Type B pancreatic cell (in vitro differentiated cells): ENCODE data around the gene KIFC1. TPM values are rescaled to one million over a fixed set of nuclear protein-coding genes. Genes with fewer than 3 reads are reported as not detected.

Source experiments
- DNase-seq: peaks from one replicate; pipeline ENCODE4 v3.0.0; 2021; ENCODE audit warnings: mixed read lengths; ENCODE audit not compliant: unreplicated experiment; ENCODE audit errors: extremely low spot score
- H3K27ac Mint-ChIP-seq: 2 replicates; pipeline ENCODE4 v1.8.0; 2021; ENCODE audit warnings: mild to moderate bottlenecking, mixed read lengths
- H3K27me3 Mint-ChIP-seq: 2 replicates; pipeline ENCODE4 v1.8.0; 2021; ENCODE audit warnings: mixed read lengths
- H3K36me3 Mint-ChIP-seq: 2 replicates; pipeline ENCODE4 v1.8.0; 2021; ENCODE audit warnings: mixed read lengths
- H3K4me1 Mint-ChIP-seq: one replicate; pipeline ENCODE4 v1.8.0; 2021; ENCODE audit warnings: mixed read lengths; ENCODE audit not compliant: unreplicated experiment
- H3K4me3 Mint-ChIP-seq: 2 replicates; pipeline ENCODE4 v1.8.0; 2021; ENCODE audit warnings: mild to moderate bottlenecking, mixed read lengths
- H3K9me3 Mint-ChIP-seq: 2 replicates; pipeline ENCODE4 v1.8.0; 2021; ENCODE audit warnings: mixed read lengths
- total RNA-seq: library from RNA; stranded (reverse); gene quantifications from 2 replicates; pipeline ENCODE4 v1.2.1, GENCODE V29; 2021; ENCODE audit warnings: low replicate concordance
- TF ChIP-seq, protein P1 (sequence below): fragments of 200-600 bp; sonication (generic); conservative IDR thresholded peaks from 2 replicates; pipeline ENCODE4 v1.5.0; 2021; ENCODE audit warnings: antibody characterized with exemption, mild to moderate bottlenecking

KIFC1 gene
- total RNA-seq, 1 donor from 2014 or later, result 67.7 TPM

DNA sequence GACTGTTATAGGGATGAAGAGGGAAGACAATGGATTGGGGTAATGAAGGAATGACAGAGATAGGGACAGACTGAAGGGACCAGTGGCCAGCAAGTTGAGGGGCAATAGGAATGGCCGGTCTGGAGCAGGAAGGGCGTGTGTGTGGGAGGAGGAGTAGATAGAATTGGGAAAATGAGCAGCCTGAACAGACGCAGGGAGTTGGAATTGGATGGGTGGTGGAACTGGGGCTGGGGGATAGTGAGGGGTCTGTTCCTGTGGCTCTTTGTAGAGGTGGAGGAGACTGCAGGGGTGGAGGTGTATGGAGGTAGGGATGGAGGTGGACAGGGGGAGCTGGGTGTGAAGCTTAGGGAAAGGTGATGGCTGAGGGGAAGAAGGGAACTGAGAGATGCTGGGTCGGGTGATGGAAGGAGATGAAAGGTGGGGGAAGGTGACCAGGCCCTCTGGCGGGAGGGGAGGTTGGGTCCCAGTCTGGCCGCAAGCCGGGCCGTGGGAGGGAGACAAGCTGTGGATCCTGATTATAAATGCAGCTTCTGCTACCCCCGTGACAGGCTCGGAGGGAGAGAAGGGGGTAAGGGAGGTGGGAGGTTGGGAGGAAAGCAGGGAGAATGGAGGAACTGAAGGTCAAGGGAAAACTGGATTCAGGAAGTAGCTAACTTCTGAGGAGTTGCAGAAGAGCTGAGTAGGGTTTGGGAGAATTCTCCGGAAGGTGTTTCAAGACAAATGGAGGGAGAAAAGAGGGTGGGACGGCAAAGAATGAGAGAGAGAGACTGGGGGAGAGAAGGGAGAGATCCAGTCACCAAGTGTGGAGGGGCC, 33.4 kb downstream of the KIFC1 start:
- H3K27me3 Mint-ChIP-seq, result peaks cover 4% of the 10 kb centered on the region
- H3K9me3 Mint-ChIP-seq, result no peaks in the 10 kb centered on the region
- H3K27ac Mint-ChIP-seq, result peak overlapping the region; percentile 96
- H3K36me3 Mint-ChIP-seq, result peaks cover 13% of the 10 kb centered on the region
- no peak for DNase-seq
- TF ChIP-seq, protein P1, sequence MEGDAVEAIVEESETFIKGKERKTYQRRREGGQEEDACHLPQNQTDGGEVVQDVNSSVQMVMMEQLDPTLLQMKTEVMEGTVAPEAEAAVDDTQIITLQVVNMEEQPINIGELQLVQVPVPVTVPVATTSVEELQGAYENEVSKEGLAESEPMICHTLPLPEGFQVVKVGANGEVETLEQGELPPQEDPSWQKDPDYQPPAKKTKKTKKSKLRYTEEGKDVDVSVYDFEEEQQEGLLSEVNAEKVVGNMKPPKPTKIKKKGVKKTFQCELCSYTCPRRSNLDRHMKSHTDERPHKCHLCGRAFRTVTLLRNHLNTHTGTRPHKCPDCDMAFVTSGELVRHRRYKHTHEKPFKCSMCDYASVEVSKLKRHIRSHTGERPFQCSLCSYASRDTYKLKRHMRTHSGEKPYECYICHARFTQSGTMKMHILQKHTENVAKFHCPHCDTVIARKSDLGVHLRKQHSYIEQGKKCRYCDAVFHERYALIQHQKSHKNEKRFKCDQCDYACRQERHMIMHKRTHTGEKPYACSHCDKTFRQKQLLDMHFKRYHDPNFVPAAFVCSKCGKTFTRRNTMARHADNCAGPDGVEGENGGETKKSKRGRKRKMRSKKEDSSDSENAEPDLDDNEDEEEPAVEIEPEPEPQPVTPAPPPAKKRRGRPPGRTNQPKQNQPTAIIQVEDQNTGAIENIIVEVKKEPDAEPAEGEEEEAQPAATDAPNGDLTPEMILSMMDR, result no peak
- peaks cover 61% of the 10 kb centered on the region for H3K4me1 Mint-ChIP-seq
- peak overlapping the region; percentile 93 for H3K4me3 Mint-ChIP-seq

DNA sequence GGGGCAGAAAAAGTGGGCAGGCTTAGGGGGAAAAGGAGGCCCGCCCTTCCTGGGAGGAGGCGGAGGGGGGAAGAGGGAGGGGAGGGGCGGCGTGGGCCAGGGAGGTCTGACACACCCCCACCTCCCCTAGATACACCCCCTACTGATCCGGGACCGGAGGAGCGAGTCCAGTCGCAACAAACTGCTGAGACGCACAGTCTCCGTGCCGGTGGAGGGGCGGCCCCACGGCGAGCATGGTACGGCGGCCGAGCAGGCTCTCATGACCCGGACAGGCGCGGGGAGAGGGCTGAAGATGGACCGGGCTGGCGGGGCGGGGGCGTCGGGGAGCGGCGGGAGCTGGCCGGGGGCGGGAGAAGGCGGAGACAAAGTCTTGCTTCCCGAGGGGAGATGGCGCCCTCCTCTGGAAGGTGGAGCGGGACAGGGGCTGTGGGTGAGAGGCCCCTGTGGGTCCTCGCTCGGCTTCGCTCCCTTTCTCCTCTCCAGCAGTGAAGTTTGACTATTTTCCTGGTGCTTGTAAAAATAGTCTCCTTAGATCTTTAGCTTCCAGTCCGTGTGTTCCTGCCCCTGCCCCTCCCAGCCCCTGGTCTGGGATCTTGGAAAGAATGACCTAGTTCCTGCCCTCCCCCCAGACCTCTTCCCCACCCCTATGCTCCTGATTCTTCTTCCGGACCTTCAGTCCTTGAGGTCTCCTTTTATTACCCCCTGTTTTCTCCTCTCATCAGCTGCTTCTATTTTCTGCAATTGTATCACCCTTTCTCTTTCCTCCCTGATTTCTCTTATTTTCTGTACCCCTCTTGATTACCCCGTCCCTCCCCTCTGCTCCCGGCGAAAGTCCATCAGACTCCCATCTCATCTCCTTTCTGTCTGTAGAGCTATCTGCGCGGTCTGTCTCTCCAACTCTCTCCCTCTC, 34.3 kb downstream of the KIFC1 start:
- H3K9me3 Mint-ChIP-seq, result no peaks in the 10 kb centered on the region
- H3K4me3 Mint-ChIP-seq, result peak overlapping the region; percentile 93
- peaks cover 4% of the 10 kb centered on the region for H3K27me3 Mint-ChIP-seq
- DNase-seq, result peak; percentile 90
- H3K27ac Mint-ChIP-seq, result peak overlapping the region; percentile 96
- TF ChIP-seq, protein P1, result peak; percentile 71
- peaks cover 69% of the 10 kb centered on the region for H3K4me1 Mint-ChIP-seq
- peaks cover 13% of the 10 kb centered on the region for H3K36me3 Mint-ChIP-seq

DNA sequence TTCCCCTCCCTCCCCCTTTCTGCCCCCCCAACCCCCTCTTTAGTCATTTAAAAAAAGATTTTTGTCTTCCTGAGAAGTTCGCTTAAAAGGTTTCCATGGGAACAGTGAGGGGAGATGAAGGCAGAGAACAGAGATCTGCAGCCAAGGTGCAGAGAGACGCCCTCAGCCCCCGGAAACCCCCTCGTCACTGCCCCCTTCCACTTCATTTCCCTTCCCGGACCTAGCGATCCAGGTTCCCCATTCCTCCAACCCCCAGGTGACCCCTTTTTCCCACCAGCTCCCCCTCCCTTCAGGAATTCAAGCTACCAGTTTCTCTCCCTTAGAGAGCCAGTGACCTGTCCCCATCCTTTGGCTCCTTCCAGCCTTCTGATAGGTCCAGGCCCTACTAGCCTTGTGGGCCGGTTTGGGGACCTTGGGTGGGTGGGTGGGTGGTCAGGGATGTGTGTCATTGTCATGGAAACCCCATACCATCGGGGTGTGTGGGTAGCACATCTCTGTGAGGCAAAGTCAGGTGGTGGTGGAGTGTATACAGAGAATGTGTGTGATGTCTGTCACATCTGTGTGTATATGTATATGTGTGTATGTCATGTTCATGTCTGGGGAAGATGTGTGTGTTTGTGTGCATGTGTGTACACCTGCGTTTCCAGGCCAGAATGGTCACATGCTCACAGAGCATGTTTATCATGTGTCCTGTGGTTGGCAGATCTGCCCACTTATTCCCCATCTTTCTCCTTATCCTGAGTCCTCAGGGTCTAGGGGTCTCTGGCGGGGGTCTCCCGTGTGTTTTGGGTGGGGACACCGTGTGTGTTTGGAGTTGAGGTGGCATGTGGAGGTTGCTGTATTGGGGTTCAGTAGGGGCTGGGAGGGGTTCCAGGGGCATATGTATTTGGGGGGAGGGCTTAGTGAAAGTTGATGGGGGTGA, 35.2 kb downstream of the KIFC1 start:
- Mint-ChIP-seq H3K27ac (peak overlapping the region; percentile 96), H3K27me3 (no peaks in the 10 kb centered on the region), H3K4me3 (peak overlapping the region; percentile 93), H3K4me1 (peaks cover 64% of the 10 kb centered on the region), H3K36me3 (peaks cover 13% of the 10 kb centered on the region), H3K9me3 (no peaks in the 10 kb centered on the region)
- no peak for DNase-seq
- TF ChIP-seq, protein P1, result no peak

DNA sequence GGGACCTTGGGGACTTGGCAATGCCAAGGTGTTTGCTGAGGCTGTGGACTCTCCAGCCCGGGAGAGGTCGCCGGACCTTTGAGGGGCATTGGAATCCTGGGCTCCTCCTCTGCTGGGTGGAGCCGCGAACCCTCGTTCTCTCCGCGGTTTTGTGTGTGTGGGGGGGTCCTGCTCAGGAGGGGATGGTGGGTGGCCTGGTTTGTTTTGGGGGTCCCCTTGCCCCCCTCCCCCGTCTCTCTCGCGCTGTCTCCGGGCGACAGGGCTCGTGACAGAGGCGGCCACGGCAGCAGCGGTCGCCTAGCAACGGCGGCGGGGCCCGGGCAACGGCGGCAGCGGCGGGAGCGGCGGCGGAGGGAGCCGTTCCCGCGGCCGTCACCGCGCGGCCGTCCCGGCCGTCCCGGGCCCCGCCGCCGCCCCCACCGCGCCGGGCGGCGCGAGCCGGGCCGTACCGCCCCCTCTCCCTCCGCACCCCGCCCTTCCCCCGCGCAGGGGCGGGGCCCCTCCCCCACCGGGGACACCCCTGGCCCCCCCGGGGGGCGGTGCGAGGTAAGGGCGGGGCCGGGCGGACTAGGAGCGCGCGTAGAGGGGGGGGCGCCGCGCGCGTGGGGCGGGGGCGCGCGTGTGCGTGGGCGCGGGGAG, 36.1 kb downstream of the KIFC1 start:
- Mint-ChIP-seq H3K27me3 (no peaks in the 10 kb centered on the region), H3K9me3 (no peaks in the 10 kb centered on the region), H3K4me1 (peaks cover 68% of the 10 kb centered on the region), H3K36me3 (peaks cover 15% of the 10 kb centered on the region), H3K4me3 (peak overlapping the region; percentile 93), H3K27ac (peak overlapping the region; percentile 96)
- DNase-seq, result no peak
- TF ChIP-seq, protein P1, result no peak
